Endothelial cell of umbilical vein (primary cell): ENCODE data around the gene DENND4A. TPM values are rescaled to one million over a fixed set of nuclear protein-coding genes. Genes with fewer than 3 reads are reported as not detected.

Source experiments
- BruUV-seq: library from RNA; stranded (reverse); fragments of 400-500 nt; replicated peaks from 2 replicates; lab custom pipeline; 2021; lab: Mats Ljungman, UMichigan
- CTCF ChIA-PET: fragments of 300-600, 350-600 bp; sonication (Branson Sonifier 250); formaldehyde crosslinking; loops from one replicate; lab custom pipeline; 2021; ENCODE audit warnings: antibody characterized with exemption, inconsistent platforms; lab: Charles Lee
- POLR2A ChIA-PET: fragments of 300-600, 350-600 bp; sonication (Branson Sonifier 250); formaldehyde crosslinking; loops from one replicate; lab custom pipeline; 2021; ENCODE audit warnings: antibody characterized with exemption, inconsistent platforms; lab: Charles Lee
- DNase-seq: peaks from one replicate; pipeline ENCODE4 v3.0.0-alpha.2; 2011; ENCODE audit warnings: low read depth, low spot score
- FAIRE-seq: peaks from 2 replicates; lab custom pipeline; 2011; peaks lifted over from hg19 to GRCh38; lab: Jason Lieb, UNC
- H2AFZ ChIP-seq: 2 replicates; pipeline ENCODE4 v1.6.0; 2012; ENCODE audit warnings: low read depth, low read length, control low read depth, inconsistent platforms
- H3K27ac ChIP-seq: 2 replicates; pipeline ENCODE4 v1.5.1; 2011; ENCODE audit warnings: low read depth, mild to moderate bottlenecking, control low read depth, low read length, moderate library complexity; ENCODE audit not compliant: insufficient read depth
- H3K27me3 ChIP-seq, 2 experiments: 2 replicates each; pipeline versions ENCODE4 v1.6.0 to v1.6.1; 2011; ENCODE audit warnings: low read length in 2 of 2, mixed read lengths in 1 of 2; ENCODE audit not compliant: control insufficient read depth in 2 of 2, insufficient read depth in 2 of 2
- H3K36me3 ChIP-seq, 2 experiments: 2 replicates in 1 of 2; 3 replicates in 1 of 2; pipeline ENCODE4 v1.5.1; 2011; ENCODE audit warnings: low read length in 2 of 2, mild to moderate bottlenecking in 1 of 2, moderate library complexity in 1 of 2; ENCODE audit not compliant: control insufficient read depth in 2 of 2, insufficient read depth in 2 of 2; ENCODE audit errors: extremely low read depth in 1 of 2
- H3K4me1 ChIP-seq: 3 replicates; pipeline ENCODE4 v1.5.1; 2011; ENCODE audit warnings: mild to moderate bottlenecking, low read length; ENCODE audit not compliant: control insufficient read depth, insufficient read depth; ENCODE audit errors: extremely low read depth
- H3K4me2 ChIP-seq: 2 replicates; pipeline ENCODE4 v1.6.1; 2011; ENCODE audit warnings: low read length, control low read depth, mixed read lengths; ENCODE audit not compliant: insufficient read depth
- H3K4me3 ChIP-seq, 3 experiments: fragments of 200-600 bp in 1 of 3; sonication (generic), shearing (Covaris generic) in 1 of 3; replicated peaks in 1 of 3; 2 replicates each; pipeline ENCODE4 v1.5.1; 2011 to 2016; ENCODE audit warnings: control low read depth in 3 of 3, low read length in 3 of 3, mild to moderate bottlenecking in 2 of 3, inconsistent platforms in 1 of 3, low read depth in 1 of 3, moderate library complexity in 1 of 3; ENCODE audit not compliant: insufficient read depth in 1 of 3
- H3K79me2 ChIP-seq: 2 replicates; pipeline ENCODE4 v1.6.0; 2012; ENCODE audit warnings: low read length, inconsistent platforms; ENCODE audit not compliant: control insufficient read depth, insufficient read depth
- H3K9ac ChIP-seq: replicated peaks from 2 replicates; pipeline ENCODE3; 2011; ENCODE audit warnings: low read length, control low read depth; ENCODE audit not compliant: insufficient read depth; ENCODE audit errors: extremely low read depth
- H3K9me1 ChIP-seq: replicated peaks from 3 replicates; pipeline ENCODE4 v1.6.0; 2011; ENCODE audit warnings: mild to moderate bottlenecking, low read length; ENCODE audit not compliant: control insufficient read depth, insufficient read depth; ENCODE audit errors: extremely low read depth
- H3K9me3 ChIP-seq: replicated peaks from 2 replicates; pipeline ENCODE4 v1.5.1; 2012; ENCODE audit warnings: low read length, inconsistent platforms; ENCODE audit not compliant: control insufficient read depth, insufficient read depth
- H4K20me1 ChIP-seq: replicated peaks from 2 replicates; pipeline ENCODE3; 2011; ENCODE audit warnings: mild to moderate bottlenecking, low read length; ENCODE audit not compliant: control insufficient read depth, insufficient read depth; ENCODE audit errors: extremely low read depth
- CTCF ChIP-seq, 2 donors: IDR thresholded peaks; 1 replicate in 1 of 2; 2 replicates in 1 of 2; pipeline ENCODE4 v1.5.1; 2011; ENCODE audit warnings: low read length in 2 of 2, mild to moderate bottlenecking in 2 of 2, moderate library complexity in 2 of 2, control low read depth in 1 of 2, inconsistent platforms in 1 of 2, low read depth in 1 of 2; ENCODE audit not compliant: insufficient read depth in 1 of 2; ENCODE audit errors: extremely low read depth in 1 of 2
- EZH2 ChIP-seq: IDR thresholded peaks from 2 replicates; pipeline ENCODE4 v1.6.1; 2012; ENCODE audit warnings: borderline replicate concordance, low read depth, mild to moderate bottlenecking, moderate library complexity, low read length, inconsistent platforms; ENCODE audit not compliant: severe bottlenecking
- FOS ChIP-seq: IDR thresholded peaks from 2 replicates; pipeline ENCODE4 v1.6.1; 2011; ENCODE audit warnings: mild to moderate bottlenecking, low read length, moderate library complexity, borderline replicate concordance; ENCODE audit not compliant: insufficient read depth
- GATA2 ChIP-seq: IDR thresholded peaks from 2 replicates; pipeline ENCODE4 v1.7.0; 2011; ENCODE audit warnings: low read depth, mild to moderate bottlenecking, moderate library complexity, mixed read lengths, low read length; ENCODE audit not compliant: insufficient read length, insufficient read depth
- JUN ChIP-seq: IDR thresholded peaks from 2 replicates; pipeline ENCODE4 v1.6.1; 2011; ENCODE audit warnings: borderline replicate concordance, low read depth; ENCODE audit not compliant: insufficient read length, insufficient read depth
- MAX ChIP-seq: IDR thresholded peaks from 2 replicates; pipeline ENCODE4 v1.6.1; 2011; ENCODE audit not compliant: insufficient read depth, insufficient read length
- MYC ChIP-seq: IDR thresholded peaks from one replicate; pipeline ENCODE4 v1.6.1; 2011; ENCODE audit warnings: mild to moderate bottlenecking, low read depth, low read length
- POLR2A ChIP-seq: IDR thresholded peaks from 2 replicates; pipeline ENCODE4 v1.6.1; 2012; ENCODE audit warnings: low read depth, mild to moderate bottlenecking, control low read depth, low read length
- POLR2AphosphoS5 ChIP-seq: IDR thresholded peaks from 2 replicates; pipeline ENCODE4 v1.6.1; 2012; ENCODE audit warnings: low read depth, mild to moderate bottlenecking, control low read depth, low read length, moderate library complexity; ENCODE audit not compliant: insufficient read depth
- dilution Hi-C: fragments of 300-500 bp; cut with MboI; formaldehyde crosslinking; loops from one replicate; pipeline ENCODE4 v1.15.0; 2019; ENCODE audit warnings: low sequenced_read_pairs; ENCODE audit not compliant: extremely low pct_ligation_motif_present
- intact Hi-C: fragments of 100-400 bp; cut with micrococcal nuclease; formaldehyde crosslinking; loops from one replicate; pipeline ENCODE4 v1.10.0; 2022
- polyA plus RNA-seq, 4 experiments: library from polyadenylated mRNA; depleted of rRNA in 3 of 4; stranded (reverse) in 3 of 4; unstranded in 1 of 4; fragments of >200 nt; gene quantifications; 2 replicates each; pipeline versions ENCODE4 v1.2.1 to v1.2.3, GENCODE V29; 2011 to 2012; ENCODE audit warnings: missing spikeins in 1 of 4
- total RNA-seq: library from RNA; stranded (reverse); gene quantifications from 2 replicates; pipeline ENCODE4 v1.2.3, GENCODE V29; 2021

The DENND4A gene
- total and polyA plus RNA-seq, 2 donors (not counting 3 experiments of a cell fraction or from before 2014, with no cell fraction given) = 5.7 to 22.2 TPM

- DNase-seq = no peak
- Histone ChIP-seq H3K27ac (no peak overlapping the region), H3K4me2 (no peak overlapping the region), H3K9me3 (no peaks in the 10 kb centered on the region), H3K4me1 (no peaks in the 10 kb centered on the region), H3K79me2 (no peaks in the 10 kb centered on the region), H4K20me1 (no peaks in the 10 kb centered on the region), H2AFZ (no peak overlapping the region), H3K4me3 (no peak overlapping the region), H3K9me1 (no peaks in the 10 kb centered on the region), H3K9ac (no peak overlapping the region), H3K27me3 (no peaks in the 10 kb centered on the region), H3K36me3 (no peaks in the 10 kb centered on the region)
- POLR2A ChIA-PET = no interaction called here
- TF ChIP-seq FOS = no peak
- CTCF ChIA-PET = interaction anchor here (1.2 kb wide), 1 partner anchor 19 kb away, joined by 4 read pairs; no protein-coding TSS in a partner anchor
- BruUV-seq = no TSS peak
- intact Hi-C loops = loop anchor here (10.0 kb wide), 1 partner anchor 310 kb away; no protein-coding TSS in a partner anchor
- dilution Hi-C loops = no loop called here
- no peak for FAIRE-seq
Observed at GRCh38 chr15:65634356-65634755, 157.7 kb downstream of the DENND4A start.

- POLR2A ChIA-PET = no interaction called here
- H3K4me3 ChIP-seq = no peak overlapping the region
- no peaks in the 10 kb centered on the region for H3K36me3 ChIP-seq
- H3K9me3 ChIP-seq = no peaks in the 10 kb centered on the region
- H3K9me1 ChIP-seq = no peaks in the 10 kb centered on the region
- H3K27me3 ChIP-seq = no peaks in the 10 kb centered on the region
- no peaks in the 10 kb centered on the region for H3K4me1 ChIP-seq
- H3K27ac ChIP-seq = no peak overlapping the region
- H3K9ac ChIP-seq = no peak overlapping the region
- DNase-seq (no peak), FAIRE-seq (no peak)
- H3K4me2 ChIP-seq = no peak overlapping the region
- no peaks in the 10 kb centered on the region for H3K79me2 ChIP-seq
- dilution Hi-C loops (no loop called here), intact Hi-C loops (loop anchor here (10.0 kb wide), 1 partner anchor 311 kb away; no protein-coding TSS in a partner anchor)
- TF ChIP-seq MAX (no peak), JUN (no peak), EZH2 (no peak), CTCF (IDR thresholded peaks at IDR 0.05; ENCODE audit: extremely low read depth in 1 of 2, insufficient read depth in 1 of 2, low read depth in 1 of 2, low read length in 2 of 2) (no peak), POLR2AphosphoS5 (no peak), MYC (no peak), POLR2A (no peak), GATA2 (no peak), FOS (no peak)
- CTCF ChIA-PET = interaction anchor here (1.2 kb wide), 1 partner anchor 19 kb away, joined by 4 read pairs; no protein-coding TSS in a partner anchor
- no peaks in the 10 kb centered on the region for H4K20me1 ChIP-seq
- no TSS peak for BruUV-seq
- H2AFZ ChIP-seq = no peak overlapping the region
Observed at GRCh38 chr15:65633752-65634151, 158.3 kb downstream of the DENND4A start.
